Measurements from ENCODE around the gene PLEKHH1.

Gene PLEKHH1

DNA sequence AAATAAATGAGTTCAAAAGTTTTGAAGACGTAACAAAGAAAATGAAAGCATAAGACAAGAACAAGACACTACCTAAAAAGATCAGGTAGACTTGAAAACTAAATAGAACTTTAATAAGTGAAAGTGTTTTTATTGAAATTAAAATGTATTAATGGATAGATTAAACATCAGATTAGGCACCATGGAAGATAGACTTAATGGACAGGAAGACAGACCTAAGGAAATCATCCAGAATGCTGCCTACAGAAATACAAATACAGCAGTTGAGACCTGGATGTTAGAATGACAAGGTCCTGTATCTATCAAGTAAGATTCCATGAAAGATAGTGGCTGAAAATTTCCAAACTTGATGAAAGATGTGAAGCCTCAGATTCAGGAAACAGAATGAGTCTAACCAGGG is 11.5 kb downstream of the PLEKHH1 start:
- TF ChIP-seq POLR2AphosphoS5 (IDR thresholded peaks at IDR 0.05; ENCODE audit: borderline replicate concordance, low read depth, low read length) (no peak), EZH2 (IDR thresholded peaks at IDR 0.05) (no peak), FOXP2 (optimal IDR thresholded peaks at IDR 0.05; ENCODE audit: control extremely low read depth, extremely low read length, insufficient read depth) (no peak)
- no peak for DNase-seq (ENCODE audit: low read depth, low spot score)
- Histone ChIP-seq H3K9ac (ENCODE audit: insufficient read length) (no peak overlapping the region), H3K36me3 (ENCODE audit: insufficient read depth, low read length) (0 out of 2 replicates have a peak, but pooled peaks cover 3% of the 10 kb centered on the region), H3K4me3 (no peak overlapping the region), H3K27ac (no peak overlapping the region), H3K9me3 (ENCODE audit: low read depth, low read length) (no peaks in the 10 kb centered on the region)

- H3K9me3 ChIP-seq (ENCODE audit: low read depth, low read length), result no peaks in the 10 kb centered on the region
- H3K36me3 ChIP-seq (ENCODE audit: insufficient read depth, low read length), result 0 out of 2 replicates have a peak, but pooled peaks cover 3% of the 10 kb centered on the region
- DNase-seq (ENCODE audit: low read depth, low spot score), result no peak
- H3K4me3 ChIP-seq, result no peak overlapping the region
- no peak overlapping the region for H3K27ac ChIP-seq
- H3K9ac ChIP-seq (ENCODE audit: insufficient read length), result no peak overlapping the region
- TF ChIP-seq EZH2 (IDR thresholded peaks at IDR 0.05), result no peak
- no peak for TF ChIP-seq FOXP2 (optimal IDR thresholded peaks at IDR 0.05; ENCODE audit: control extremely low read depth, extremely low read length, insufficient read depth)
- no peak for TF ChIP-seq POLR2AphosphoS5 (IDR thresholded peaks at IDR 0.05; ENCODE audit: borderline replicate concordance, low read depth, low read length)
Observed at GRCh38 chr14:67547224-67547780, 14.2 kb downstream of the PLEKHH1 start.

DNA sequence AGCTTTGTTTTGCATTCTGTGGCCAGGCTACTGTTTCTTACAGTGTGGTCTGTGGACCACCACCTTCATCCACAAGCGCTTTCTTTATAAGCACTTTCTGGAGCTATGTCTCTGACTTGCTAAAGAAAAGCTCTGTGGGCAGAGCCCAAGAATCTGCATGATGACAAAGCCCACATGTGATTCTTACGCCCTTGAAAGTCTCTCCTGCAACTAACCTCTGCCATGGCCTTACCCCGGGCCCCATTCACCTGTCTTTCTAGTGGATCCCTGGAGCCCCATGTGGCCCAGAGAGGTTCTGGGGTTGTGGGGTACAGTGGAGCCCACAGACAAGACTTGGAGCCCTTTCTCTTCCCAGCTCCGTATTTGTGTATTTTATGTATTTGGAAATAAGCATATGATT is 16.6 kb downstream of the PLEKHH1 start:
- no peak overlapping the region for H3K4me3 ChIP-seq
- no peaks in the 10 kb centered on the region for H3K9me3 ChIP-seq (ENCODE audit: low read depth, low read length)
- 0 out of 2 replicates have a peak, but pooled peaks cover 2% of the 10 kb centered on the region for H3K36me3 ChIP-seq (ENCODE audit: insufficient read depth, low read length)
- no peak for TF ChIP-seq POLR2AphosphoS5 (IDR thresholded peaks at IDR 0.05; ENCODE audit: borderline replicate concordance, low read depth, low read length)
- no peak for TF ChIP-seq EZH2 (IDR thresholded peaks at IDR 0.05)
- TF ChIP-seq FOXP2 (optimal IDR thresholded peaks at IDR 0.05; ENCODE audit: control extremely low read depth, extremely low read length, insufficient read depth), result no peak
- no peak for DNase-seq (ENCODE audit: low read depth, low spot score)
- H3K9ac ChIP-seq (ENCODE audit: insufficient read length), result no peak overlapping the region
- H3K27ac ChIP-seq, result no peak overlapping the region

- no peak overlapping the region for H3K4me3 ChIP-seq
- DNase-seq (ENCODE audit: low read depth, low spot score), result no peak
- no peak overlapping the region for H3K9ac ChIP-seq (ENCODE audit: insufficient read length)
- H3K27ac ChIP-seq, result no peak overlapping the region
- H3K9me3 ChIP-seq (ENCODE audit: low read depth, low read length), result no peaks in the 10 kb centered on the region
- no peak for TF ChIP-seq EZH2 (IDR thresholded peaks at IDR 0.05)
- no peak for TF ChIP-seq FOXP2 (optimal IDR thresholded peaks at IDR 0.05; ENCODE audit: control extremely low read depth, extremely low read length, insufficient read depth)
- TF ChIP-seq POLR2AphosphoS5 (IDR thresholded peaks at IDR 0.05; ENCODE audit: borderline replicate concordance, low read depth, low read length), result no peak
- no peaks in the 10 kb centered on the region for H3K36me3 ChIP-seq (ENCODE audit: insufficient read depth, low read length)
Observed at GRCh38 chr14:67551123-67551522, 18.0 kb downstream of the PLEKHH1 start.

- Histone ChIP-seq H3K27ac (no peak overlapping the region), H3K9me3 (ENCODE audit: low read depth, low read length) (no peaks in the 10 kb centered on the region), H3K9ac (ENCODE audit: insufficient read length) (no peak overlapping the region), H3K36me3 (ENCODE audit: insufficient read depth, low read length) (no peaks in the 10 kb centered on the region), H3K4me3 (no peak overlapping the region)
- no peak for DNase-seq (ENCODE audit: low read depth, low spot score)
- TF ChIP-seq FOXP2 (optimal IDR thresholded peaks at IDR 0.05; ENCODE audit: control extremely low read depth, extremely low read length, insufficient read depth), result no peak
Observed at GRCh38 chr14:67551940-67552339, 18.9 kb downstream of the PLEKHH1 start.

- no peak overlapping the region for H3K9ac ChIP-seq (ENCODE audit: insufficient read length)
- H3K27ac ChIP-seq, result no peak overlapping the region
- no peak for DNase-seq (ENCODE audit: low read depth, low spot score)
- no peaks in the 10 kb centered on the region for H3K9me3 ChIP-seq (ENCODE audit: low read depth, low read length)
- TF ChIP-seq FOXP2 (optimal IDR thresholded peaks at IDR 0.05; ENCODE audit: control extremely low read depth, extremely low read length, insufficient read depth), result no peak
- TF ChIP-seq EZH2 (IDR thresholded peaks at IDR 0.05), result no peak
- TF ChIP-seq POLR2AphosphoS5 (IDR thresholded peaks at IDR 0.05; ENCODE audit: borderline replicate concordance, low read depth, low read length), result no peak
- H3K36me3 ChIP-seq (ENCODE audit: insufficient read depth, low read length), result no peaks in the 10 kb centered on the region
- H3K4me3 ChIP-seq, result no peak overlapping the region
Observed at GRCh38 chr14:67553547-67553946, 20.5 kb downstream of the PLEKHH1 start.

- H3K9ac ChIP-seq (ENCODE audit: insufficient read length), result no peak overlapping the region
- DNase-seq (ENCODE audit: low read depth, low spot score), result no peak
- TF ChIP-seq FOXP2 (optimal IDR thresholded peaks at IDR 0.05; ENCODE audit: control extremely low read depth, extremely low read length, insufficient read depth) (no peak), POLR2AphosphoS5 (IDR thresholded peaks at IDR 0.05; ENCODE audit: borderline replicate concordance, low read depth, low read length) (no peak), EZH2 (IDR thresholded peaks at IDR 0.05) (no peak)
- no peaks in the 10 kb centered on the region for H3K36me3 ChIP-seq (ENCODE audit: insufficient read depth, low read length)
- no peaks in the 10 kb centered on the region for H3K9me3 ChIP-seq (ENCODE audit: low read depth, low read length)
- H3K27ac ChIP-seq, result no peak overlapping the region
- no peak overlapping the region for H3K4me3 ChIP-seq
Observed at GRCh38 chr14:67554341-67554740, 21.3 kb downstream of the PLEKHH1 start.

DNA sequence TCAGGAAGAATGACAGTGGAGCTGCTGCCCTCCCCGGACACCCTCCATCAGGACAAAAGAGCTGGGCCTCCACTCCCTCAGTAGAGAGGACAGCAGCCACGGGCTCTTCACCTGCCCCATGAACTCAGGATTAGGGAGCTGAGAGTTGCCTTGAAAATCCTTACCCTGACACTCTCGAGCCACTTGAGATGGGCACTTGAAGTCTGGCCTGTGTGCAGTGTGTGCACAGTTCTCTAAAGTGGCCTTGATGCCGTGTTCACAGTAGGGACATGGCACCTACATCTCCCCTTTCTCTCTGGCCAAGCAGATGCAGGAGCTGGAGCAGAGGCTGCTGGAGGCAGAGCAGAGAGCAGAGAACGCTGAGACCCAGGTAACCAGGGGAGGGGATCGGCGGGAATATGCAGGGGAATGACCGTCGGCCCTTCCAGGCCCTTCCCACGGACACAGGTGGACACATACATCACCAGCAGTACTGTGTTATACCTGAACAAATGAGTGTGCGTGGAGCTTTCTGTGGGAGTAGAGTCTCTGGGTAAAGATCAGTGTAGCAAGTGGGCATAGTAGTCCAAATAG is 22.5 kb downstream of the PLEKHH1 start:
- no peak for DNase-seq (ENCODE audit: low read depth, low spot score)
- Histone ChIP-seq H3K9ac (ENCODE audit: insufficient read length) (no peak overlapping the region), H3K4me3 (no peak overlapping the region), H3K27ac (no peak overlapping the region), H3K36me3 (ENCODE audit: insufficient read depth, low read length) (no peaks in the 10 kb centered on the region), H3K9me3 (ENCODE audit: low read depth, low read length) (no peaks in the 10 kb centered on the region)
- TF ChIP-seq EZH2 (IDR thresholded peaks at IDR 0.05), result no peak
- TF ChIP-seq POLR2AphosphoS5 (IDR thresholded peaks at IDR 0.05; ENCODE audit: borderline replicate concordance, low read depth, low read length), result no peak
- TF ChIP-seq FOXP2 (optimal IDR thresholded peaks at IDR 0.05; ENCODE audit: control extremely low read depth, extremely low read length, insufficient read depth), result no peak

DNA sequence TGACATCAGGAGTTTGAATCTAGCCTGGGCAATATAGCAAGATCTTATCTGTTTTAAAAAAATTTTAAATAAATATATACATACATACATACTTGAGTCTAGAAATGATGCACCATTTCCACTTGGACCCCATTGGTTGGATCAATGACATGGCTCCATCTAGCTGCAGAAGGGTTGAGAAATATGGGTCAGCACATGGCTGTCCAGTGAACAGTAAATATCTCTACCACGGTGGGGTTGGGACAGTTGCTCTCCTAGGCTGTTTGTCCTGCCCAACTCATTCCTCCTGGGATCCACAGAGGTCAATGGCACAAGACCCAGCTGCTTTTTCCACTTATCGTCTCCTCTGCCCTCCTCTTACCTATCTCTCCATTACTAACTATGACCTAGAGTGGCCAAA is 23.6 kb downstream of the PLEKHH1 start:
- no peak overlapping the region for H3K9ac ChIP-seq (ENCODE audit: insufficient read length)
- no peaks in the 10 kb centered on the region for H3K36me3 ChIP-seq (ENCODE audit: insufficient read depth, low read length)
- H3K9me3 ChIP-seq (ENCODE audit: low read depth, low read length), result no peaks in the 10 kb centered on the region
- no peak overlapping the region for H3K27ac ChIP-seq
- DNase-seq (ENCODE audit: low read depth, low spot score), result no peak
- TF ChIP-seq EZH2 (IDR thresholded peaks at IDR 0.05) (no peak), POLR2AphosphoS5 (IDR thresholded peaks at IDR 0.05; ENCODE audit: borderline replicate concordance, low read depth, low read length) (no peak), FOXP2 (optimal IDR thresholded peaks at IDR 0.05; ENCODE audit: control extremely low read depth, extremely low read length, insufficient read depth) (no peak)
- H3K4me3 ChIP-seq, result no peak overlapping the region

Data from SK-N-MC (cell line).